Vagina (tissue), 2 donors: Measurements from ENCODE around the gene DNAJA3.

Source experiments
- CTCF ChIP-seq, 3 experiments: fragments of 450-650 bp in 2 of 3; fragments of 200-600 bp in 1 of 3; sonication (generic) in 1 of 3; IDR thresholded peaks; one replicate each; pipeline ENCODE4 v1.5.1; 2017 to 2019; ENCODE audit warnings: antibody characterized with exemption in 3 of 3, mild to moderate bottlenecking in 2 of 3, moderate library complexity in 2 of 3
- POLR2A ChIP-seq, 2 donors: fragments of 450-650 bp; IDR thresholded peaks; one replicate each; pipeline ENCODE4 v1.6.1; 2017; ENCODE audit warnings: antibody characterized with exemption in 2 of 2, mild to moderate bottlenecking in 2 of 2, moderate library complexity in 2 of 2

- TF ChIP-seq CTCF (IDR thresholded peaks at IDR 0.05) (no peak), POLR2A (IDR thresholded peaks at IDR 0.05) (no peak)
These were observed 17.4 kb upstream of the DNAJA3 start for GRCh38 chr16:4408323-4408690.
